ENCODE results near the gene DYRK1B. TPM values are rescaled to one million over a fixed set of nuclear protein-coding genes. Genes with fewer than 3 reads are reported as not detected.

DYRK1B gene
- total and polyA plus RNA-seq, 2 experiments from 2014 or later, result 19.2 to 31.4 TPM

GRCh38 chr19:39867952-39868351 is 34.0 kb upstream of the DYRK1B start:
- TF ChIP-seq CTCF (IDR thresholded peaks at IDR 0.05; ENCODE audit: low read depth, low read length), result no peak
- Histone ChIP-seq H3K4me1 (ENCODE audit: low read depth) (no peaks in the 10 kb centered on the region), H3K9me3 (ENCODE audit: low read depth) (no peaks in the 10 kb centered on the region), H3K36me3 (no peaks in the 10 kb centered on the region), H3K27ac (no peak overlapping the region), H3K27me3 (no peaks in the 10 kb centered on the region), H3K4me3 (no peak overlapping the region)
- DNase-seq (ENCODE audit: low read depth in 1 of 2, low spot score in 1 of 2), result no peak

- Histone ChIP-seq H3K4me1 (ENCODE audit: low read depth) (no peaks in the 10 kb centered on the region), H3K4me3 (no peak overlapping the region), H3K36me3 (no peaks in the 10 kb centered on the region), H3K27me3 (no peaks in the 10 kb centered on the region), H3K9me3 (ENCODE audit: low read depth) (no peaks in the 10 kb centered on the region), H3K27ac (no peak overlapping the region)
- no peak for TF ChIP-seq CTCF (IDR thresholded peaks at IDR 0.05; ENCODE audit: low read depth, low read length)
- DNase-seq (ENCODE audit: low read depth in 1 of 2, low spot score in 1 of 2), result no peak
These were observed 33.2 kb upstream of the DYRK1B start for GRCh38 chr19:39867133-39867532.

GRCh38 chr19:39865953-39866352 is 32.0 kb upstream of the DYRK1B start:
- no peak for DNase-seq (ENCODE audit: low read depth in 1 of 2, low spot score in 1 of 2)
- H3K4me3 ChIP-seq, result no peak overlapping the region

GRCh38 chr19:39865186-39865585 is 31.2 kb upstream of the DYRK1B start:
- no peak overlapping the region for H3K4me3 ChIP-seq
- H3K9me3 ChIP-seq (ENCODE audit: low read depth), result no peaks in the 10 kb centered on the region
- no peak for DNase-seq (ENCODE audit: low read depth in 1 of 2, low spot score in 1 of 2)
- no peaks in the 10 kb centered on the region for H3K4me1 ChIP-seq (ENCODE audit: low read depth)
- TF ChIP-seq CTCF (IDR thresholded peaks at IDR 0.05; ENCODE audit: low read depth, low read length), result no peak
- H3K27me3 ChIP-seq, result no peaks in the 10 kb centered on the region
- no peaks in the 10 kb centered on the region for H3K36me3 ChIP-seq
- H3K27ac ChIP-seq, result no peak overlapping the region

More at GRCh38 chr19:39865953-39866352, 32.0 kb upstream of the DYRK1B start:
- Histone ChIP-seq H3K9me3 (ENCODE audit: low read depth) (no peaks in the 10 kb centered on the region), H3K36me3 (no peaks in the 10 kb centered on the region), H3K27me3 (no peaks in the 10 kb centered on the region), H3K27ac (no peak overlapping the region), H3K4me1 (ENCODE audit: low read depth) (no peaks in the 10 kb centered on the region)
- TF ChIP-seq CTCF (IDR thresholded peaks at IDR 0.05; ENCODE audit: low read depth, low read length), result no peak

- DNase-seq (ENCODE audit: low read depth in 1 of 2, low spot score in 1 of 2), result peak in 1 of 2 donors; percentile 11
- TF ChIP-seq CTCF (IDR thresholded peaks at IDR 0.05; ENCODE audit: low read depth, low read length), result no peak
- no peaks in the 10 kb centered on the region for H3K36me3 ChIP-seq
- no peaks in the 10 kb centered on the region for H3K4me1 ChIP-seq (ENCODE audit: low read depth)
- no peak overlapping the region for H3K27ac ChIP-seq
- no peaks in the 10 kb centered on the region for H3K9me3 ChIP-seq (ENCODE audit: low read depth)
- no peak overlapping the region for H3K4me3 ChIP-seq
- H3K27me3 ChIP-seq, result no peaks in the 10 kb centered on the region
These were observed 30.2 kb upstream of the DYRK1B start for GRCh38 chr19:39864118-39864517.

- TF ChIP-seq CTCF (IDR thresholded peaks at IDR 0.05; ENCODE audit: low read depth, low read length), result no peak
- no peaks in the 10 kb centered on the region for H3K27me3 ChIP-seq
- DNase-seq (ENCODE audit: low read depth in 1 of 2, low spot score in 1 of 2), result peak in 1 of 2 donors; percentile 73
- no peaks in the 10 kb centered on the region for H3K4me1 ChIP-seq (ENCODE audit: low read depth)
- no peak overlapping the region for H3K27ac ChIP-seq
- H3K4me3 ChIP-seq, result peak overlapping the region; percentile 18
- H3K9me3 ChIP-seq (ENCODE audit: low read depth), result no peaks in the 10 kb centered on the region
- no peaks in the 10 kb centered on the region for H3K36me3 ChIP-seq
These were observed 24.6 kb upstream of the DYRK1B start for GRCh38 chr19:39858541-39858940.

Measured in cardiac muscle cell (in vitro differentiated cells and primary cell).